Karpas-422 (cell line): ENCODE results near the gene RAB3IP. TPM values are rescaled to one million over a fixed set of nuclear protein-coding genes. Genes with fewer than 3 reads are reported as not detected.
"Not testable (repeated sequence)": the region's sequence is repeated elsewhere in the genome, so short reads cannot be mapped to it uniquely, and the experiment has no call there.

Source experiments
- DNase-seq: peaks from one replicate; pipeline ENCODE4 v3.0.0-alpha.2; 2015
- H2AFZ ChIP-seq: fragments of 200-600 bp; sonication (generic); 2 replicates; pipeline ENCODE4 v1.6.1; 2014; ENCODE audit warnings: antibody characterized with exemption, low read length, mixed read lengths
- H3K27ac ChIP-seq: fragments of 200-600 bp; sonication (generic); 2 replicates; pipeline ENCODE4 v1.5.1; 2014; ENCODE audit warnings: mild to moderate bottlenecking, low read length, moderate library complexity
- H3K27me3 ChIP-seq: fragments of 200-600 bp; sonication (generic); 2 replicates; pipeline ENCODE4 v1.6.1; 2014; ENCODE audit warnings: low read length, mixed read lengths
- H3K36me3 ChIP-seq: fragments of 200-600 bp; sonication (generic); 2 replicates; pipeline ENCODE4 v1.6.1; 2014; ENCODE audit warnings: low read length, mixed read lengths; ENCODE audit not compliant: insufficient read depth
- H3K4me1 ChIP-seq: fragments of 200-600 bp; sonication (generic); 2 replicates; pipeline ENCODE4 v1.6.1; 2014; ENCODE audit warnings: mild to moderate bottlenecking, low read length, mixed read lengths
- H3K4me2 ChIP-seq: fragments of 200-600 bp; sonication (generic); 2 replicates; pipeline ENCODE4 v1.6.1; 2014; ENCODE audit warnings: low read length, low read depth, mild to moderate bottlenecking; ENCODE audit not compliant: poor library complexity, severe bottlenecking
- H3K4me3 ChIP-seq: fragments of 200-600 bp; sonication (generic); 2 replicates; pipeline ENCODE4 v1.5.1; 2014; ENCODE audit warnings: mild to moderate bottlenecking, antibody characterized with exemption, low read length, mixed read lengths
- H3K79me2 ChIP-seq: fragments of 200-600 bp; sonication (generic); 2 replicates; pipeline ENCODE4 v1.6.1; 2014; ENCODE audit warnings: mild to moderate bottlenecking, low read length, mixed read lengths
- H3K9ac ChIP-seq: fragments of 200-600 bp; sonication (generic); 2 replicates; pipeline ENCODE4 v1.6.0; 2014; ENCODE audit warnings: low read length
- H3K9me2 ChIP-seq: fragments of 200-600 bp; sonication (generic), shearing (Covaris generic); replicated peaks from 2 replicates; pipeline ENCODE4 v1.6.0; 2014; ENCODE audit warnings: mild to moderate bottlenecking, low read length, moderate library complexity; ENCODE audit not compliant: insufficient read depth
- H3K9me3 ChIP-seq: fragments of 300-700, 200-600 bp; sonication (generic); 2 replicates; pipeline ENCODE4 v1.6.1; 2014; ENCODE audit warnings: low read length, mixed read lengths
- H4K20me1 ChIP-seq: fragments of 200-600 bp; sonication (generic); 2 replicates; pipeline ENCODE4 v1.6.1; 2014; ENCODE audit warnings: mild to moderate bottlenecking, antibody characterized with exemption, low read length, low read depth; ENCODE audit not compliant: insufficient read depth
- total RNA-seq: library from RNA; depleted of rRNA; stranded (reverse); fragments of >200 nt; shearing (Covaris generic); gene quantifications from 2 replicates; pipeline ENCODE4 v1.2.3, GENCODE V29; 2014; ENCODE audit warnings: low replicate concordance

Gene RAB3IP
- total RNA-seq, 1 experiment from 2014 or later: 25.3 TPM

GRCh38 chr12:69766260-69766659 lies 27.6 kb downstream of the RAB3IP start:
- no peaks in the 10 kb centered on the region for H3K79me2 ChIP-seq
- 0 out of 2 replicates have a peak, but pooled peaks cover 4% of the 10 kb centered on the region for H3K36me3 ChIP-seq
- H3K27me3 ChIP-seq: no peaks in the 10 kb centered on the region
- H3K4me1 ChIP-seq: no peaks in the 10 kb centered on the region
- no peak for DNase-seq
- no peaks in the 10 kb centered on the region for H3K9me2 ChIP-seq
- no peak overlapping the region for H3K27ac ChIP-seq
- H3K4me2 ChIP-seq: no peak overlapping the region
- no peak overlapping the region for H3K9ac ChIP-seq
- H3K4me3 ChIP-seq: no peak overlapping the region
- H2AFZ ChIP-seq: no peak overlapping the region
- H4K20me1 ChIP-seq: no peaks in the 10 kb centered on the region
- peaks cover 10% of the 10 kb centered on the region for H3K9me3 ChIP-seq

- no peaks in the 10 kb centered on the region for H3K27me3 ChIP-seq
- H3K79me2 ChIP-seq: no peaks in the 10 kb centered on the region
- H3K4me1 ChIP-seq: no peaks in the 10 kb centered on the region
- H2AFZ ChIP-seq: no peak overlapping the region
- H3K9me3 ChIP-seq: no peaks in the 10 kb centered on the region
- H3K4me3 ChIP-seq: no peak overlapping the region
- H3K9me2 ChIP-seq: no peaks in the 10 kb centered on the region
- H3K27ac ChIP-seq: no peak overlapping the region
- H3K9ac ChIP-seq: no peak overlapping the region
- H3K4me2 ChIP-seq: no peak overlapping the region
- no peaks in the 10 kb centered on the region for H4K20me1 ChIP-seq
- peak; percentile 88 for DNase-seq
- H3K36me3 ChIP-seq: no peaks in the 10 kb centered on the region
Measured at GRCh38 chr12:69779928-69780327, 41.3 kb downstream of the RAB3IP start.

GRCh38 chr12:69783365-69783764 lies 44.7 kb downstream of the RAB3IP start:
- Histone ChIP-seq H3K4me2 (no peak overlapping the region), H3K9me2 (no peaks in the 10 kb centered on the region), H3K36me3 (no peaks in the 10 kb centered on the region), H3K4me1 (no peaks in the 10 kb centered on the region), H3K79me2 (no peaks in the 10 kb centered on the region), H2AFZ (no peak overlapping the region), H4K20me1 (no peaks in the 10 kb centered on the region), H3K9me3 (no peaks in the 10 kb centered on the region), H3K27ac (no peak overlapping the region), H3K27me3 (no peaks in the 10 kb centered on the region), H3K4me3 (no peak overlapping the region), H3K9ac (no peak overlapping the region)
- DNase-seq: no peak

GRCh38 chr12:69789351-69789750 lies 50.7 kb downstream of the RAB3IP start:
- no peak for DNase-seq
- no peak overlapping the region for H3K4me2 ChIP-seq
- no peak overlapping the region for H3K9ac ChIP-seq
- H3K9me3 ChIP-seq: no peaks in the 10 kb centered on the region
- no peaks in the 10 kb centered on the region for H3K27me3 ChIP-seq
- H3K79me2 ChIP-seq: no peaks in the 10 kb centered on the region
- no peak overlapping the region for H3K4me3 ChIP-seq
- H4K20me1 ChIP-seq: no peaks in the 10 kb centered on the region
- H2AFZ ChIP-seq: no peak overlapping the region
- H3K36me3 ChIP-seq: no peaks in the 10 kb centered on the region
- H3K27ac ChIP-seq: no peak overlapping the region
- no peaks in the 10 kb centered on the region for H3K9me2 ChIP-seq
- H3K4me1 ChIP-seq: no peaks in the 10 kb centered on the region

GRCh38 chr12:69792533-69792932 lies 53.9 kb downstream of the RAB3IP start:
- H3K4me3 ChIP-seq: no peak overlapping the region
- no peaks in the 10 kb centered on the region for H4K20me1 ChIP-seq
- H3K9me2 ChIP-seq: no peaks in the 10 kb centered on the region
- DNase-seq: no peak
- no peaks in the 10 kb centered on the region for H3K36me3 ChIP-seq
- no peak overlapping the region for H3K27ac ChIP-seq
- no peak overlapping the region for H3K4me2 ChIP-seq
- H3K9ac ChIP-seq: no peak overlapping the region
- no peaks in the 10 kb centered on the region for H3K27me3 ChIP-seq
- H3K9me3 ChIP-seq: no peaks in the 10 kb centered on the region
- no peak overlapping the region for H2AFZ ChIP-seq
- H3K79me2 ChIP-seq: no peaks in the 10 kb centered on the region
- H3K4me1 ChIP-seq: no peaks in the 10 kb centered on the region

GRCh38 chr12:69807101-69807897 lies 68.6 kb downstream of the RAB3IP start:
- not testable (repeated sequence) for H3K79me2 ChIP-seq, H3K9me3 ChIP-seq, H2AFZ ChIP-seq, H3K4me3 ChIP-seq, H3K27me3 ChIP-seq, H3K4me2 ChIP-seq, H3K9ac ChIP-seq, H3K27ac ChIP-seq, H3K36me3 ChIP-seq, H3K4me1 ChIP-seq, H3K9me2 ChIP-seq, DNase-seq, H4K20me1 ChIP-seq

- Histone ChIP-seq H4K20me1 (no peaks in the 10 kb centered on the region), H3K27ac (no peak overlapping the region), H3K4me2 (no peak overlapping the region), H3K9me3 (0 out of 2 replicates have a peak, but pooled peaks cover 5% of the 10 kb centered on the region), H3K79me2 (no peaks in the 10 kb centered on the region), H3K36me3 (no peaks in the 10 kb centered on the region; the same call in 1 of the 2 replicates), H3K4me3 (no peak overlapping the region), H3K27me3 (no peaks in the 10 kb centered on the region), H3K9ac (no peak overlapping the region), H2AFZ (no peak overlapping the region), H3K9me2 (no peaks in the 10 kb centered on the region), H3K4me1 (no peaks in the 10 kb centered on the region)
- no peak for DNase-seq
Measured at GRCh38 chr12:69810870-69811498, 72.3 kb downstream of the RAB3IP start.

- Histone ChIP-seq H3K79me2 (no peaks in the 10 kb centered on the region), H3K4me1 (no peaks in the 10 kb centered on the region), H3K4me3 (no peak overlapping the region), H3K9ac (no peak overlapping the region), H3K9me2 (no peaks in the 10 kb centered on the region), H3K27me3 (no peaks in the 10 kb centered on the region), H3K27ac (no peak overlapping the region), H3K36me3 (no peaks in the 10 kb centered on the region), H3K9me3 (no peaks in the 10 kb centered on the region), H4K20me1 (no peaks in the 10 kb centered on the region), H2AFZ (no peak overlapping the region), H3K4me2 (no peak overlapping the region)
- no peak for DNase-seq
Measured at GRCh38 chr12:69816082-69816481, 77.4 kb downstream of the RAB3IP start.
